IPS DF 4.7 (cell line): ENCODE results near the gene WDR75.
A peak's percentile ranks its signal among the peaks of the same experiment; 100 is the strongest.
"Not testable (repeated sequence)": the region's sequence is repeated elsewhere in the genome, so short reads cannot be mapped to it uniquely, and the experiment has no call there.

Source experiments
- DNase-seq: peaks from one replicate; pipeline ENCODE4 v3.0.0-alpha.2; 2013; ENCODE audit warnings: low spot score; ENCODE audit errors: extremely low read depth

Gene WDR75

DNA sequence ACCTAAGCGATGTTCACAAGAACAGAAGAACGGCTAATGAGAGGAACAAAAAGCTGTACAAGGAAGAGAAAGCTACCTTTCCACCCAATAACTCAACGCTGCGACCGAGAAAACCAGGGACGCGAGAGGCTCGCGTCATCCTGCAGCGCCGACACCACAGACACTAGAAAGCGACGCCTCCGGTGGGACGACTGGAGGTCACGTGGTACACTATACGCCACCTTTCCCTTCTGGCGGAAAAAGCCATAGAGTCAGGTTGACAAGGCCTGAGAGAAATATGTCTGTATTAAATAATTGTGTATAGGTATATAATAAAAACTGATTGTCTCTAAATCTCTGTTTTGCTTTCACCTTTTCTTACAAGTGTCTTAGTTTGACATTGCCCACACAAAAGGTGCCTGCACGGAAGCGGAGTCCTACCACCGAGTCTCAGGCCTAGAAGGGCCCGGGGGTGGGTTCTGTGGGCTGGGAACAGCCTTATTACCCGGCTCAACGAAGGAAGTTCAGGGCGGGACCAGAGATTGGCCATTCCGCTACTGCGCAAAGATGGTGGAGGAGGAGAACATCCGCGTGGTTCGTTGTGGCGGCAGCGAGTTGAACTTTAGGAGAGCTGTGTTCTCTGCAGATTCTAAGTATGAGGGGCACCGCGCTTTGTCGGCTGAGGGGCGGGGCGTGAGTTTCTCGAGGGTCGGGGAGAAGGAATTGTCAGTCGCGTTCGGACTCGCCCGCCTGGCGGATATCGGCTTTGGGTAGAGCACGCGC lies at the start of gene WDR75:
TSS of gene WDR75 (plus strand) at position 528 of the 762 bp plus-strand sequence. CDS start at position 547, 19 bp downstream.
- DNase-seq, result peak; percentile 76

DNA sequence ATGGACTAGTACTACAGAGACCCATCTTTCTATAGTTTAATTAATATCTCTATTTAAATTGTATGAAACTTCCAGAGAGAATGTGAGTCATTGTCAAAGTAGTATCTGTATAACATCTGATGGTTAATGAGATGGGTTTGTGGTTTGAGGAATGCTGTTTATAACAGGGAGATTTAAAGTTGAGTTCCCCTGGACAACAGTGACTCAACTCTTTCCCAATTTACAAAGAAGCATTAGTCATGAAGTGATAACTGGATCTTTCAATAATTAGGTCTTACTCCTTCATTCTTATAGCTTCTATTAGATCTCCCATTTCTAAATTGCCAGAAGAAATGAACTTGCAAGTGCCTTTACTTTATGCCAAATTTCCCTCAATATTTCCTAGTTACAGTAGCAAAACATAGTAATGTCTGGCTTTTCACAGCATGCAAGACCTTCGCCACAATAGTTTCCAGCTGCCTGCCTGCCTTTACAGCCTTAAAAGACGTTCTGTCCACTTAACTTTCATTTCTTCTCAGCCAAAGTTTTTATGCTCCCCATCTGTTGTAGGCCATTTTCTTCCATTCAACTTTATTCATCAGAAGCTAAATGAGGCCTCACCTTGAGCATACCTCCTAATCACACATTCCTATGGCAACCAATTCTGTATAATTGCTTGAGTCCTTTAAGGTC lies 47.7 kb upstream of the WDR75 start:
- no peak for DNase-seq

DNA sequence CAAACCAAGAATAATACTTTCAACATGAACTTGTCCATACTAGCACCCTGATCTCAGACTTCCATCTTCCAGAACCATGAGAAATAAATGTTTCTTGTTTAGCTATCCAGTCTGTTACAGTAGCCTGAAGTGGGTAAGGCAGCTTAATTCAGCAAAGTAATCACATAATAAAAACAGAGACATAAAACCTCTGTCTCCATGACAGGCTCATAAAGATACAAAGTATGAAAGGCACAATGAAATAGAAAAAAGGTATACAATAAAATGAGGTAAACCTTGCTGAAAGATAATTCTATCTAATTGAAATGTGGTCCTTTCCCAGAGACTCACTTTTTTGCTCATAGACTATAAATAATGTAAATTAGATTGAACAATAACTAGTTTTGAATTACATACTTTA lies 46.7 kb upstream of the WDR75 start:
- no peak for DNase-seq

DNA sequence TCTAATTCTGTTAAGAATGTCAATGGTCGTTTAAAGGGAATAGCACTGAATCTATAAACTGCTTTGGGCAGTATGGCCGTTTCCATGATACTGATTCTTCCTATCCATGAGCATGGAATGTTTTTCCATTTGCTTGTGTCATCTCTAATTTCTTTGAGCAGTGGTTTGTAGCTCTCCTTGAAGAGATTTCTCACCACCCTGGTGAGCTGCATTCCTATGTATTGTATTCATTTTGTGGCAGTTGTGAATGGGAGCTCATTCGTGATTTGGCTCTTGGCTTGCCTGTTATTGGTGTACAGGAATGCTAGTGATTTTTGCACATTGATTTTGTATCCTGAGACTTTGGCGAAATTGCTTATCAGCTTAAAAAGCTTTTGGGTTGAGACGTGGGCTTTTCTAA lies 38.3 kb upstream of the WDR75 start:
- DNase-seq, result no peak

DNA sequence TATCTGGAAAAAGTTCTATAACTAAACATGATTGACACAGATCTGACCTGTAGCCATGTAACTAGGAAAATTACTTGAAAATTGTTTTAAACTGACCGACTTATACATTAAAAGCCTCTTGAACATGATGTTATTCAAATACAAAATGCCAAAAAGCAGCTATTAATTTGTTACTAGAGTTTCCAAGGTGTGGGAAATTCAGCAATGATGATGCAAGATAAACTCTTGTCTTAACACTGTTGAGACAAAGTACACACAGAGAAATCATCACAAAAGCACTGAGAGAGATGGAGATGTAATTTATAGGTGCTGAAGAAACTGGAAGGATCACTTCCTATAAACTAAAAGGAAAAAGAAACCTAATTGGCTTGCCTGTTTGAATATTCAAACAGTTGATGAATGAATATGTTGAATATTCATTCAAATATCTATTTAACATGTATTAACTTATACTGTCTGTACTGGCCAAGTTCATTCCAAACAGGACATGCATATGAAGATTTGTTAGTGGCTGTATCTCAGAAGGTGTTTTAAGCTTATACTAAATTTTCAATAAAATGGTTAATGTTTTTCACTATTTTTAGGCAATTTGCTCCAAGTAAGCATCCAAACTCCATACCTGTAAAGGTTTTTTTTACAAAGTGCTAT lies 34.6 kb upstream of the WDR75 start:
- no peak for DNase-seq

DNA sequence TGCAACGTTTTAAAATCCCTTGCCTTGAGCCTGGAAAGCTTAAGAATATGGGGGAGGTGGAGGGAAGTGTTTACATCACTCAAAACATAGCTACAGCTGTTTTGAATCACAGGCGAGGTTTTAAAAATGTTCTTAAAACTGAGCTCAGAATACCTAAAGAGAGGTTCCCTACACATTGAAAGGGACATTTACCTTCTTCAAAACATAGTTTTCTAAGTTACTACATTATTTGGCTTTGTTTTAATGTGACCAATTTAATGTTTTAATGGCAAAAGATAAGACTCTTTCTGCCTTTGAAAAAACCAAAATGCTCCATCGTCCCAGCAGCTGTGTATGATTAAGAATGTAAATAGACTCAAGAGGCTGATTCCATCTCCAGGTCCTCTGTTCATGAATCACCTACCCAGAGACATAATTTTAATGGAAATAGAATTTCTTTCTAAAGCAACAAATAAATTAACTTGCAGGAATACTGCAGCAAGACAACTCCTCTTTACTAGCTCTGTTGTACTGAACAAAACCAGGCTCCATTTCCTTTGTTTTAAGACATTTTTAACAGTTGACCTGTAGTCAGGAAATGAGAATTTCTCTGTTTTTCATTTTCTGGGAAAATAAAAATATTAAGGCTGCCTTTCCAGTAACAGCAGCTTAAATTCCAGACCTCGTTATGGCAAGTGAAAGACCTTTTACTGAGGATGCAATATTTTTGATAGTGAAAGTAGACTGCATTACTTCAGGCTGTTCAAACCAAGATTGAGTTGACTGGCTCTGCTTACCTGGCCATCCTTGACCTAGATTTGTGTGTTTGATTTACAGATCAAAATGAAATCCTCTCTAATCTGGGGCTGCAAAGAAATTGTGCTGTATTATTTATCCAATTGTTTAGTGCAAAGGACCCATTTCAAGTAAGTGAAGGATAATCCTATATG lies 33.7 kb upstream of the WDR75 start:
- no peak for DNase-seq

DNA sequence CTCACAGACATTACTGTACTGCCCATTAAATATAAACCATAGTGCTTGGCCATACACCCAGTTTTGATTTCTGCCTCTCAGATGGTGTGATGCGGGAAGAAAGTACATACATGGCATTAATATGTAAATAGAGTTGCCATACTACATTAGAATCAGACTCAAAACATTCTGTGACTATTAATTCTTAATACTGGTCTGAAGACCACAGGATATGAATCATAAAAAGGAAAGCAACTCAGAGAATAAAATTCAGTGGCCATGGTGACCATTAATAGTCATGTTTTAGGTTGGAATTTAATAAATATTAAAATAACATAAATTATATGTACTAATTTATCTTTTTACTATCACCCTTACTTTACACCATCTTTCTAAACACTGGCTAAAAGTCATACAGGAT lies 33.0 kb upstream of the WDR75 start:
- no peak for DNase-seq

DNA sequence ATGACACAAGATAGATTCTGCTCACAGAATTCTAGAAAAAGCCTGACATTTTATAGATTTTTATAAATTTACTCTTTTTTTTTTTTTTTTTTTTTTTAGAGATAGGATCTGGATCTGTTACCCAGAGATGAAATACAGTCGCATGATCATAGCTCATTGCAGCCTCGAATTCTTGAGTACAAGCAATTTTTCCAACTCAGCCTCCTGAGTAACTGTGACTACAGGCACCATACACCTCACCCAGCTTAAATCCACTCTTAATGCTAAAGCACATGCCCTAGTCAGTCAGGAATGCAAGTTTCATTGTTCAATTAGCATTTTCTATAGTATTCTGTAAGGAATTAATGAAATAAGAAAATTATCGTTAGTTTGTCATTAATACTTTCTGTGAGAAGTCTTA lies 32.1 kb upstream of the WDR75 start:
- no peak for DNase-seq

DNA sequence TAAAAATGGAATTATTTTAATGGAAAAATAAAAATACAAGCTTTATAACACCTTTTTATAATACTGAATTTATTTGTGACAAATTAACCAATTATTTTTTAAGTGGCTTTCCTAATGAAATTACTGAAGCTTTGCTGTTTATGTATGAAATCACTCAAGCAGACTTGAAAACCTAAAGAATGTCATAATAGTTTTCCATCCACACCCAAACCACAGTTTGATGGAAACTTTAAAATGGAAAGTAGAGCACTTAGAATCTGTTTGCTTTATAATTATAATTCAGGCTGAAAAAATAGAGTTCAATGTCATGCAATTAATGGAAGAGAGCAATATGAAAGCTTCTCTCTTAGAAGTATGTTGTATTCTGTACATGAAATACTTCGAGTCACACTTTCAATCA lies 31.6 kb upstream of the WDR75 start:
- no peak for DNase-seq

DNA sequence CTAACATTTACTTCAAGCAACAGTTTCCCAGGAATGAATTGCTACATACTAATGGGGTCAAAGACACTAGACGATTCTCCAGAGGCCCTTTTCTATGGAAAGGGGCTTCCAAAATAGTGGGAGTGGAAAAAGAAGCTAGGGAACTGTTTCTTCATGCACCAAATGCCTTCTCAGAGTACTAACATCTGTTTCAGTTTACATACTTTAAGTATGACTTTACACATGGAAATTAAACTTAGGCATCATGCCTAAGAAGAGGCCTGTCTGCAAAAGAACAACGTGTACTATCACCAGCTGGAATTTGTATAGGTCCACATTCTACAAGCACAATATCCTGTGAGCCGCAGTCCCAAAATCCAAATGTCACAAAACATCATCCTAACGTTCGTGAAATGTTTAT lies 29.4 kb upstream of the WDR75 start:
- no peak for DNase-seq

DNA sequence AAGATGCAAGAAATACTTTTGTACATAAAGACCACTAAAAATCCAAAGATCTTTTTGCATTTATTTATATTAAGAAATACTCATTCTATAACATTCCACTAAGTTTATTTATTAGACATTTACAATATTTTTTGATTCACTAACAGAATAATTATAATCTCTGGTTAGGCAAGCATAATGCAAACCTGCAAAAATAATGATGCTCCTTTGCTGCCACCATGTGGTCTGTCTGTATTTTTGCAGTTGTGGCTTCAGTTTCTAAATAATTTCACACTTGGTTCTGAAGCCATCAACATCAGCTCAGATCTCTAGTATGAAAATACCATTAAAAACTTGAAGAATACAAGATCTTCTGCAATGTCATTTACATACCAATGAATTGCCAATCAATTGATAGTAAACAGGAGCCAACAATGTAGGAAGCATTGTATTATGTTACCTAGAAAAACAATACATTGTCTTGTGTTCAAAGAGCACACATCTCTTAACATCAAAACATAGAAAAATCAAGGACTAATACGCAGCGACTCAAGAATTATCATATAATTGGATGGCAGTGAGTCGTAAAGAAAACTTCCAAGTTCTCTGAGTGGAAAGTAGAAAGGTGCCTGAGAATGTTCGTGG lies 28.8 kb upstream of the WDR75 start:
- no peak for DNase-seq

DNA sequence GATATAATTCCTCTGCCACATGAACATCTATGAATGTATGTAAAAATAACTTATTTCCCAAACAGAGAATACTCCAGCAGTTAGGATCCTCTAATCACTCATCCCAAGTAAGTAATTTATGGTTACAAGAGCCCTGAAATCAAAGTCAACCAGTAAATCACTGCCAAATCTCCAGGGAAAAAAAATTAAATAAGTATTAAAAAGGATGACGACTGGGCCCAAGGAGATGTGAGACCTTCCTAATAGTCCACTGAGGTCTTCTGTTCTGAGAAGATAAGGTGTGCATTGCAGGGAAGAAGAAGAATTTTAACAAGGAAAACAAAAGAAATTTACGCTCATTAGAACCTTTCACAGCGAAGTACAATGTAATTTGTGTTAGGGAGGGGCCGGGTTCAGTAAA lies 28.0 kb upstream of the WDR75 start:
- DNase-seq, result no peak

DNA sequence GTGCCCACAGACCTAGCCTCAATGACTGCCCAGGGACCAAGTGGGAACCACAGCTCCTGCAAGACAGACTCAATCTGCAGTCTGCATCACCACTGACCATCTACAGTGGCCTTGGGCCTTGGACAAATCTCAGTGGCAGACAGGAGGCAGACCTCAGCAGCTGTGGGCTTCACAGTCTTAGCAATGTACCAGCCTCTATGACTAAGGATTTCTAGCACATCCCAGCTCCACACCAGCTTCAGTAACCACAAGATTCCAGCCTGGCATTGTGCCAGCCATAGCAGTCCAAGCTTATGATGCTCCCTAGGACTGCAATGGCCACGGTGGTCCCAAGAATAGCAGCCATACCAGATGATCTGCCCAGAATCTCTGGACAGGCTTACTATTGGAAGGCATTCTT lies 19.6 kb upstream of the WDR75 start:
- DNase-seq, result no peak

DNA sequence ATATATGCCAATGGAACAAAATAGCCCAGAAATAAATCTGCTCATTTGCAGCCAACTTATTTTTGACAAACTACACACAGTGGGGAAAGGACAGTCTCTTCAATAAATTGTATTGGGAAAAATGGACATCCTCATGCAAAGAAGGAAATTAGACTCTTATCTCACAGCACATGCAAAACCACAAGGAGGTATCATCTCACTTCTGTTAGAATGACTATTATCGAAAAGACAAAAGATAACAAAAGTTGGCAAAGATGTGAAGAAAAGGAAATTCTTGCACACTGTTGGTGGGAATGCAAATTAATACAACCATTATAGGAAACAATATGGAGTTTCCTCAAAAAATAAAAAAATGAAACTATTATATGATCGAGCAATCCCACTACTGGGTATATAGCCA lies 16.3 kb upstream of the WDR75 start:
- DNase-seq, result no peak

DNA sequence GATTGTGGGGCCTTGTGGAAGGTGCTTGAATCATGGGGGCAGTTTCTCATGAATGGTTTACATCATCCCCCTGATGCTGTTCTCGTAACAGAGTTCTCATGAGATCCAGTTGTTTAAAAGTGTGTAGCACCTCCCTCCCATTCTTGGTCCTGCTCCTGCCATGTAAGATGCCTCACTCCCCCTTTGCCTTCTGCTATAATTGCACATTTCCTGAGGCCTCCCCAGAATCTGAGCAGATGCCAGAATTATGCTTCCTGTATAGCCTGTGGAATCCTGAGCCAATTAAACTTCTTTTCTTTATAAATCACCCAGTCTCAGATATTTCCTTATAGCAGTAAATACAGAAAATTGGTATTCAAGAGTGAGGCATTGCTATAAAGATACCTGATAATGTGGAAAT lies 15.6 kb upstream of the WDR75 start:
- no peak for DNase-seq

DNA sequence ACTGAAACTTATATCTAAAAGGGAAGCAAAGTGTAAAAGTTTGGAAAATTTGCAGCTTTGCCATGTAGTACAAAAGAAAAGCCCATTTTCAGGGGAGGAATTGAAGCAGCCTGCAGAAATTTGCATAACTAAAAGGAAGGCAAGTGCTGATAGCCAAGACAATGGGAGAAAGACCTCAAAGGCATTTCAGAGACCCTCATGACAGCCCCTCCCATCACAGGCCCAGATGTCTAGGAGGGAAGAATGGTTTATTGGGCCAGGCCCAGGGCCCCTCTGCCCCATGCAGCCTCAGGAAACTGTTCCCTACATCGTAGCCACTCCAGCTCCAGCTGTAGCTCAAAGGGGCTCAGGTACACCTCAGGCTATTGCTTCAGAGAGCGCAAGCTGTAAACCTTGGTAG lies 14.4 kb upstream of the WDR75 start:
- DNase-seq, result no peak

DNA sequence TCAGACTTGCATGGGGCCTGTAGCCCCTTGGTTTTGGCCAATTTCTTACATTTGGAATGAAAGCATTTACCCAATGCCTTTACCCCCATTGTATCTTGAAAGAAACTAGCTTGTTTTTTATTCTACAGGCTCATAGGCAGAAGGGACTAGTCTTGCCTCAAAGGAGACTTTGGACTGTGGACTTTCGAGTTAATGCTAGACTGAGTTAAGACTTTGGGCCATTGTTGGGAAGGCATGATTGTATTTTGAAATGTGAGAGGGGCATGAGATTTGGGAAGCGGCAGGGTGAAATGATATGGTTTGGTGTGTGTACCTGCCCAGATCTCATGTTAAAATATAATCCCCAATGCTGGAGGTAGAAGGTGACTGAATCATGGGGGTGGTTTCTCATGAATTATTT lies 13.4 kb upstream of the WDR75 start:
- DNase-seq, result no peak

DNA sequence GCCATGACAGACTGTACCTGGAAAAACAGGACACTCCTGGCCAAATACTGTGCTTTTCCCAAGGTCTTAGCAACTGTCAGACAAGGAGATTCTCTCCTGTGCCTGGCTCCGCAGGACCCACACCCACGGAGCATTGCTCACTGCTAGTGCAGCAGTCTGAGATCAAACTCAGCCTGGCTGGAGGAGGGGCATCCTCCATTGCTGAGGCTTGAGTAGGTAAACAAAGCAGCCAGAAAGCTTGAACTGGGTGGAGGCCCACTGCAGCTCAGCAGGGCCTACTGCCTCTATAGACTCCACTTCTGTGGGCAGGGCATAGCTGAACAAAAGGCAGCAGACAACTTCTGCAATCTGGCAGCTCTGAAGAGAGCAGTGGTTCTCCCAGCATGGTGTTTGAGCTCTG lies 10.8 kb upstream of the WDR75 start:
- DNase-seq, result not testable (repeated sequence)

DNA sequence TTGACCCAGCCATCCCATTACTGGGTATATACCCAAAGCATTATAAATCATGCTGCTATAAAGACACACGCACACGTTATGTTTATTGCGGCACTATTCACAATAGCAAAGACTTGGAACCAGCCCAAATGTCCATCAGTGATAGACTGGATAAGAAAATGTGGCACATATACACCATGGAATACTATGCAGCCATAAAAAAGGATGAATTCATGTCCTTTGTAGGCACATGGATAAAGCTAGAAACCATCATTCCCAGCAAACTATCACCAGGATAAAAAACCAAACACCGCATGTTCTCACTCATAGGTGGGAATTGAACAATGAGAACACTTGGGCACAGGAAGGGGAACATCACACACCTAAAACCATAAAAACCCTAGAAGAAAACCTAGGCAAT lies 5.5 kb upstream of the WDR75 start:
- DNase-seq, result not testable (repeated sequence)

DNA sequence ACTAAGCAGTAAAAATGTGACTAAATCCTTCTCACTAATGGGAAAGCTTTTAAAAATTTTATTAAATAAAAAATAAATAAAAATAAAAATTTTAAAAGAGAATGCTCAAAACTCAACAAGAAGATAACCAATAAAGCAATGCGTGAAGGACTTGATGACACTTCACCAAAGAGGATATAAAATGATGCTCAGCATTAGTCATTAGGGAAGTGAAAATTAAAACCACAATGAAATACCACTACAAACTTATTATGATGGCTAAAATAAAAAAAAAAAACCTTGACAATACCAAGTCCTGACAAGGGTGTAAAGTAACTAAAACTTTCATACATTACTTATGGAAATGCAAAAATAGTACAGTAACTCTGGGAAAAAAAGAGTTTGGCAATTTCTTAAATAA lies 3.3 kb upstream of the WDR75 start:
- no peak for DNase-seq

DNA sequence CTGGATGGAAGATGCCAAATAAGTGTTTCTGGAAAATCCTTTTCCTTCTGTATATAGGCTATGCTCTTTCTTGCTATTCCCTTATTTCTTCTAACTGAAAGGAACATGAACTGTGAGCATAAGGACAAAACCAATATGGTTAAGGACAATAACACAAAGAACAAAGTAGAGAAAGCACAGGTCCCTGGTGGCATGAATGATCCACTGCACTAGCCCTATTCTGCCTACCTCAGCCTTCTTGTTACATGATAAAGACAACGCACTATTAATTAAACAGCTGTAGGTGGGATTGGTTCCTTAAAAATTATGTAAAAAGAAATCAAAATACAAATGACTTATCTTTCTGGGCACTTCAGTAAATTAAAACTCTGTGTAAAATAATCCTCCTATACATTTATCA lies 1.9 kb upstream of the WDR75 start:
- DNase-seq, result no peak
